Left lung (tissue), 10 donors: ENCODE measurements around the gene TRAPPC8. TPM values are rescaled to one million over a fixed set of nuclear protein-coding genes. Genes with fewer than 3 reads are reported as not detected.
A peak's percentile ranks its signal among the peaks of the same experiment; 100 is the strongest.

ENCODE experiments used
- ATAC-seq: fragments of 200-7000 bp; cut with Tn5 transposase; one replicate; pipeline ENCODE4 v1.9.1; 2020; ENCODE audit warnings: moderate library complexity
- DNase-seq, 4 donors: peaks; one replicate each; pipeline ENCODE4 v3.0.0-alpha.2; 2013 to 2020
- H3K27ac ChIP-seq, 2 donors: fragments of 200-600 bp; sonication (generic) in 1 of 2; one replicate each; pipeline versions ENCODE4 v1.5.0 to v1.8.0; 2020 to 2021
- H3K27me3 ChIP-seq, 2 donors: fragments of 200-600 bp; sonication (generic) in 1 of 2; one replicate each; pipeline versions ENCODE4 v1.5.0 to v1.8.0; 2020 to 2021
- H3K36me3 ChIP-seq, 2 donors: fragments of 200-600 bp; sonication (generic) in 1 of 2; one replicate each; pipeline versions ENCODE4 v1.5.0 to v1.8.0; 2020 to 2021
- H3K4me1 ChIP-seq, 2 donors: fragments of 200-600 bp; one replicate each; pipeline ENCODE4 v1.8.0; 2021
- H3K4me3 ChIP-seq, 2 donors: fragments of 200-600 bp; sonication (generic) in 1 of 2; one replicate each; pipeline versions ENCODE4 v1.5.0 to v1.8.0; 2020 to 2021; ENCODE audit warnings: mild to moderate bottlenecking in 1 of 2
- H3K9me3 ChIP-seq, 2 donors: fragments of 200-600 bp; sonication (generic) in 1 of 2; one replicate each; pipeline versions ENCODE4 v1.5.0 to v1.8.0; 2020 to 2021
- CTCF ChIP-seq, 2 donors: fragments of 200-600 bp; sonication (generic) in 1 of 2; IDR thresholded peaks; one replicate each; pipeline versions ENCODE4 v1.5.0 to v1.8.0; 2021; ENCODE audit warnings: antibody characterized with exemption in 2 of 2
- intact Hi-C, 2 donors: fragments of 100-400 bp; cut with DNase I; formaldehyde crosslinking; loops; one replicate each; pipeline versions ENCODE4 v1.11.2 to v1.14.2; 2022
- polyA plus RNA-seq, 6 donors: library from polyadenylated mRNA; unstranded; fragments of 120-200 nt; gene quantifications; one replicate each; pipeline ENCODE4 v1.2.1, GENCODE V29; 2013; ENCODE audit not compliant: insufficient read length in 6 of 6
- total RNA-seq, 2 donors: library from RNA; stranded (reverse); fragmentation: NEBNext Ultra II Directional; extraction: Animal tissue kit (Norgen Biotek cat#: 25700); gene quantifications; one replicate each; pipeline ENCODE4 v1.2.1, GENCODE V29; 2021
- donor health status: DM: no; HTN: yes; CAD: no.
- donor health status: DM: no; HTN: no; CAD: no.

Gene TRAPPC8
- total and polyA plus RNA-seq, 8 donors = 45.5 to 53.9 (median 50.2) TPM

GRCh38 chr18:31857526-31858106 lies 85.3 kb downstream of the TRAPPC8 start:
- Histone ChIP-seq H3K4me3 (no peak overlapping the region), H3K27me3 (no peaks in the 10 kb centered on the region), H3K27ac (no peak overlapping the region), H3K4me1 (no peaks in the 10 kb centered on the region), H3K36me3 (peaks cover 0 to 91% of the 10 kb centered on the region in 2 donors), H3K9me3 (no peaks in the 10 kb centered on the region)
- DNase-seq (no peak), ATAC-seq (no peak)
- TF ChIP-seq CTCF (IDR thresholded peaks at IDR 0.05) = no peak
- intact Hi-C loops = no loop called here

- no peak overlapping the region for H3K4me3 ChIP-seq
- no peak for TF ChIP-seq CTCF (IDR thresholded peaks at IDR 0.05)
- no peaks in the 10 kb centered on the region for H3K27me3 ChIP-seq
- peak overlapping the region in 1 of 2 donors; percentile 39 for H3K27ac ChIP-seq
- H3K9me3 ChIP-seq = no peaks in the 10 kb centered on the region
- intact Hi-C loops = no loop called here
- DNase-seq (no peak), ATAC-seq (no peak)
- no peaks in the 10 kb centered on the region for H3K4me1 ChIP-seq
- peaks cover 0 to 89% of the 10 kb centered on the region in 2 donors for H3K36me3 ChIP-seq
Measured at GRCh38 chr18:31850844-31851243, 92.1 kb downstream of the TRAPPC8 start.

GRCh38 chr18:31840499-31840898 lies 102.4 kb downstream of the TRAPPC8 start:
- intact Hi-C loops = no loop called here
- no peak for DNase-seq
- H3K9me3 ChIP-seq = no peaks in the 10 kb centered on the region
- H3K27ac ChIP-seq = no peak overlapping the region
- no peaks in the 10 kb centered on the region for H3K27me3 ChIP-seq
- ATAC-seq = no peak
- H3K4me3 ChIP-seq = no peak overlapping the region
- TF ChIP-seq CTCF (IDR thresholded peaks at IDR 0.05) = no peak
- peaks cover 0 to 79% of the 10 kb centered on the region in 2 donors for H3K36me3 ChIP-seq
- no peaks in the 10 kb centered on the region for H3K4me1 ChIP-seq

- DNase-seq (no peak), ATAC-seq (no peak)
- Histone ChIP-seq H3K27ac (no peak overlapping the region), H3K36me3 (peaks cover 0 to 83% of the 10 kb centered on the region in 2 donors), H3K4me3 (no peak overlapping the region), H3K4me1 (no peaks in the 10 kb centered on the region), H3K9me3 (no peaks in the 10 kb centered on the region), H3K27me3 (no peaks in the 10 kb centered on the region)
- intact Hi-C loops = no loop called here
- no peak for TF ChIP-seq CTCF (IDR thresholded peaks at IDR 0.05)
Measured at GRCh38 chr18:31837879-31838278, 105.0 kb downstream of the TRAPPC8 start.

- ATAC-seq (no peak), DNase-seq (no peak)
- Histone ChIP-seq H3K27ac (no peak overlapping the region), H3K4me1 (no peaks in the 10 kb centered on the region), H3K36me3 (peaks cover 0 to 83% of the 10 kb centered on the region in 2 donors), H3K4me3 (no peak overlapping the region), H3K27me3 (no peaks in the 10 kb centered on the region), H3K9me3 (no peaks in the 10 kb centered on the region)
- intact Hi-C loops = no loop called here
- no peak for TF ChIP-seq CTCF (IDR thresholded peaks at IDR 0.05)
Measured at GRCh38 chr18:31835528-31836133, 107.3 kb downstream of the TRAPPC8 start.
